ENCODE results near the gene TMEM219.
"Not testable (repeated sequence)": the region's sequence is repeated elsewhere in the genome, so short reads cannot be mapped to it uniquely, and the experiment has no call there.

TMEM219 gene

GRCh38 chr16:30011714-30012504, 50.0 kb downstream of the TMEM219 start:
- DNase-seq (no peak), ATAC-seq (no peak)

DNA sequence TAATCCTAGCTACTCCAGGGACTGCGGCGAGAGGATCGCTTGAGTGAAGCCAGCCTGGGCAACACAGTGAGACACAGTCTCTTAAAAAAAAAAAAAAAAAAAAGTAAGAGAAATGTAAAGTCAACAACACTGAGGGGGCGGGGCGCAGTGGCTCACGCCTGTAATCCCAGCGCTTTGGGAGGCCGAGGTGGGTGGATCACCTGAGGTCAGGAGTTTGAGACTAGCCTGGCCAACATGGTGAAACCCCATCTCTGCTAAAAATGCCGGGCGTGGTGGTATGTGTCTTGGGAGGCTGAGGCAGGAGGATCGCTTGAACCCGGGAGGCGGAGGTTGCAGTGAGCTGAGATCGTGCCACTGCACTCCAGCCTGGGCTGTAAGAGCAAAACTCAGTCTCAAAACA, 50.7 kb downstream of the TMEM219 start:
- ATAC-seq, DNase-seq: not testable (repeated sequence)

DNA sequence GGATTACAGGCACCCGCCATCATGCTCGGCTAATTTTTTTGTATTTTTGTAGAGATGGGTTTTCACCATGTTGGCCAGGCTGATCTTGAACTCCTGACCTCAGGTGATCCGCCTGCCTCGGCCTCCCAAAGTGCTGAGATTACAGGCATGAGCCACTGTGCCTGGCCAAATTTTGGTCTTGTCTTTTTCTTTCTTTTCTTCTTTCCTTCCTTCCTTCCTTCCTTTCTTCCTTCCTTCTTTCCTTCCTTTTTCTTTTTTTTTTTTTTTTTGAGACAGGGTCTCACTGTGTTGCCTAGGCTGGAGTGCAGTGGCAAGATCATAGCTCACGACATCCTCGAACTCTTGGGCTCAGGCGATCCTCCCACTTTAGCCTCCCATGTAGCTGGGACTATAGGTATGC, 53.6 kb downstream of the TMEM219 start:
- not testable (repeated sequence) for DNase-seq, ATAC-seq

DNA sequence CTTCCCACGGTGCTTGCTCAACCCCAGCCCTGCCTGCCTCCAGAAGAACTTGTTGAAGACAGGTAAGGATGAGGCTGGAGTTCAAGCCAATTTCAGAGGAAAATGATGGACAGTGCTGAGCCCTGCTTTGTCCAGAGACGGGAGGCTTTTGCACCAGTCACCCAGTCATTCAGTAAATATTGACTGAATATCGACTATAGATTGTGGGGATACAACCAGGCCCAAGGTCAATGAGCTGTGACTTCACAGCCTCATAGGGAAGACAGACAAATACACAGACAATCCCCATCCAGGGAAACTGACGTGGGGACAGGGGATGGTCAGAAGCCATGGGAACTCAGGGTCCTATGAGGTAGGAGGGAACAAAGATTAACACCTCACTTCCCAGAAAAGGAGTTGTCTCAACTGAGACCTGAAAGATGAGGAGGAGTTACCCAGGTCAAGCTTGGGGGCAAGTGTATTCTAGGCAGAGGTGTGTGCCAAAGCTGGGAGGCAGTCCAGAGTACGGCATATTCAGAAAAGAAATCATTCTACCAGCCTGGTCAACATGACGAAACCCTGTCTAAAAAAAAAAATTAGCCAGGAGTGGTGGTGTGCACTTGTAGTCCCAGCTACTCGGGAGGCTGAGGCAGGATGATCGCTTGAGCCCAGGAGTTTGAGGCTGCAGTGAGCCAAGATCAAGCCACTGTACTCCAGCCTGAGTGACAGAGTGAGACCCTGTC, 54.8 kb downstream of the TMEM219 start:
- no peak for ATAC-seq
- DNase-seq = no peak

DNA sequence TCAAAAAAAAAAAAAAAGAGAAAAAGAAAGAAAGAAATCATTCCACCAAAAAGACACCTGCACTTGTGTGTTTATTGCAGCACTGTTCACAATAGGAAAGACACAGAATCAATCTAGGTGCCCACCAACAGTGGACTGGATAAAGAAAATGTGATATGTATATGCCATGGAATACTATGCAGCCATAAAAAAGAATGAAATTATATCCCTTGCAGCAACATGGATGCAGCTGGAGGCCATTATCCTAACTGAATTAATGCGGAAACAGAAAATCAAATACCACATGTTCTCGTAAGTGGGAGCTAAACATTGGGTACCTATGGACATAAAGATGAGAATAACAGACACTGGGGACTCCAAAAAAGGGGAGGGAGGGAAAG, 55.4 kb downstream of the TMEM219 start:
- ATAC-seq = no peak
- no peak for DNase-seq

DNA sequence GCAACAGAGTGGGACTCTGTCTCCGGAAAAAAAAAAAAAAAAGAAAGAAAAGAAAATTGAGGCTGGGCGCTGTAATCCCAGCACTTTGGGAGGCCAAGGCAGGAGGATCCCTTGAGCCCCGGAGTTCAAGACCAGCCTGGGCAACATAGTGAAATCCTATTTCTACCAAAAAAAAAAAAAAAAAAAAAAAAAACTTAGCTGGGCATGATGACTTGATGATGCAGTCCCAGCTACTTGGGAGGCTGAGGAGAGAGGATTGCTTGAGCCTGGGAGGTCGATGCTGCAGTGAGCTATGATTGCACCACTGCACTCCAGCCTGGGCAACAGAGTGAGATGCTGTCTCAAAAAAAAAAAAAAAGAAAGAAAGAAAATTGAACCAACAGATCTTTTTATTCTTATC, 56.1 kb downstream of the TMEM219 start:
- DNase-seq, ATAC-seq: not testable (repeated sequence)

GRCh38 chr16:30018731-30019158, 56.9 kb downstream of the TMEM219 start:
- ATAC-seq = peak; percentile 42
- no peak for DNase-seq
